Measurements from ENCODE around the gene NEK8.

Gene NEK8

GRCh38 chr17:28728364-28729200 lies at the start of gene NEK8:
Gene NEK8 (plus strand): TSS chr17:28728788. CDS start chr17:28728814, 26 bp downstream.
- peak; percentile 97 to 98 for DNase-seq

DNA sequence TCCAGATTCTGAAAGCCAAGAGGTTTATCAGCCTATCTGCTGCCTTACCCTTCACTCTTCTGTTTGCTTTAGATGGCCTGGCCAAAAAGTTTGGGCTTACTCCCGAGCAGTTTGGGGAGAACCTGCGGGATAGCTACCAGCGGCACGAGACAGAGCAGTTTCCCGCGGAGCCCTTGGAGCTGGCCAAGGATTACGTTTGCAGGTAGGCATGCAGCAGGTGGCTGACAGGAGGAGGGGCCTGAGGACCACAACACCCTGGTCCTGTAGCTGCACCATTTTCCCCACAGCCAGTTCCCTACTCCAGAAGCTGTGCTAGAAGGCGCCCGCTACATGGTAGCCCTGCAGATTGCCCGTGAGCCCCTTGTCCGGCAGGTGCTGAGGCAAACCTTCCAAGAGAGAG lies 45.9 kb upstream of the NEK8 start:
- DNase-seq = no peak

DNA sequence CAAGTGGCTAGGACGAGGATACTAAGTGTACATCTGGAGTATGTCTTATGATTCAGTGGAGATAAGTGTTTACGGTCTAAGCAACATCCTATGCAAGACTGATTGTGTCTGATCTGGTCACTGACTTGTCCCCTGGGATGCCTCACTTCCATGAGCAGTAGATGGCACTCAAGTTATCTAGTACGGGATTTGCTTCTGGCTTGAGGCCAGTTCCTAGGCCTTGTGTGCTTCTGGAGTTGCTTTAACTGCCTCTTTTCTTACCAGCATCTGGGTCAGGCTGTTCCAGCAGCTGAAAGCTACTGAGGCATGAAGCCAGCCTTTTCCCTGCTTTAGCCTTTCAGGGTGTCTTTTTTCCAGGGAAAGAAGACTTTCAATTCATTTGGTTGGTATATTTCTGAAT lies 43.6 kb upstream of the NEK8 start:
- no peak for DNase-seq

DNA sequence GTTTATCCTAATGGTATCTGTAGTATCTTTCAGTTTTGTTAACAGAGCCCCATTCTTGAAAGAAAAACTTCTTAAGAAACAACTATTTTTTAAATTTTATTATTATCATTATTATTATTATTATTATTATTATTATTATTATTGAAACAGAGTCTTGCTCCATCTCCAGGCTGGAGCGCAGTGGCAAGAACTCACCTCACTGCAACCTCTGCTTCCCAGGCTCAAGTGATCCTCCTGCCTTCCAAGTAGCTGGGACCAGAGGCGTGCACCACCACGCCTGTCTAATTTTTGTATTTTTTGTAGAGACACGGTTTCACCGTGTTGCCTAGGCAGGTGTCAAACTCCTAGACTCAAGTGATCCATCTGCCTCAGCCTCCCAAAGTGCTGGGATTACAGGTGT lies 43.2 kb upstream of the NEK8 start:
- no peak for DNase-seq

DNA sequence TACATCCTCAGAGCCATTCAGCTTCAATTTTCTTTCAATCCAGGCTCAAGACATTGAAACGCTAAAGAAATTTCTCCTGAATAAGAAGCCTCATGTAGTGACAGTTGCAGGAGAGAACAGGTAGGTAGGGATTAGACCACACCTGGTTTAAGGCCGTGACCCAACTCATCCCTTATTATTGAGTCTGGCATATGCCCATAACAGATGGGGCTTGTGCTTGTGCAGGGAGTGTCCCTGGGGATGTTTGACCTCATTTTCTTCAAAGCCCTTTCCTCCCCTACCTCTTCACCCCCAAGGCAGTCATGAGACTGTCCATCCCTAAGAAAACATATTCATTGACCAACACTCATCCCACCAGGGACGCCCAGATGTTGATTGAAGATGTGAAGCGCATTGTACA lies 42.3 kb upstream of the NEK8 start:
- no peak for DNase-seq

GRCh38 chr17:28688481-28688880 lies 40.1 kb upstream of the NEK8 start:
- DNase-seq = no peak

GRCh38 chr17:28689011-28689410 lies 39.6 kb upstream of the NEK8 start:
- no peak for DNase-seq

GRCh38 chr17:28693869-28694268 lies 34.7 kb upstream of the NEK8 start:
- DNase-seq = no peak

DNA sequence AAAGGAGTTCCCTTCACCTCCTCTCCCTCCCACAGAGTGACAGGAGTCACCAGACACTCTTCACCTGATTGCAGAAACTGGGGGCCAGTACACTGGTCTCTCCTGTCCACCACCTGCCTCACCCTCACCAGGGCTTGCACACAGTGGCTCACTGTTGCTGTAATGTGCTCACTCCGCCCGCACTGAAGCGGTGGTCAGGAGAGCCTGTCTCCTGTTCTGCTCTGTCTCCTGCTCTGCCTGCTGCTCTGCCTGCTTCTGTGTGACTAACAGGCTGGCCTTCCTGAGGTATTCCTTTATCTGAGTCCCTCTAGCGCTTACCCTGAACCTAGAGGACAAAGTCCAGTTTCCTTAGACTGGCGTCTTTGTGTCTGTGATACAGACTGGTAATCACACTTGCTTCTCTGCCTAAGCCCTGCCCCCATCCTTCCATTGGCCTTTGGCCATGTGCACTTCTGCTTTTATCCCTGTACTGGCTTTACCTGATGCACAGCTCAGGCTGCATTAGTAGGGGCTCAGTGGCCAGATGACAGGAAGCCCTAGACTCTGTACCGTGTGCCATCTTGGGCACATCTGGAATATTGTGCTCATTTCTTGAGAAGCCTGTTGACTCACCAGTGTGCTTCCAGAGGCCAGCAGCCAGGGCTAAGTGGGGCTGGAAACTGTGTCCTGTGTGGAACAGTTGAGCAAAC lies 30.2 kb upstream of the NEK8 start:
- DNase-seq = no peak

DNA sequence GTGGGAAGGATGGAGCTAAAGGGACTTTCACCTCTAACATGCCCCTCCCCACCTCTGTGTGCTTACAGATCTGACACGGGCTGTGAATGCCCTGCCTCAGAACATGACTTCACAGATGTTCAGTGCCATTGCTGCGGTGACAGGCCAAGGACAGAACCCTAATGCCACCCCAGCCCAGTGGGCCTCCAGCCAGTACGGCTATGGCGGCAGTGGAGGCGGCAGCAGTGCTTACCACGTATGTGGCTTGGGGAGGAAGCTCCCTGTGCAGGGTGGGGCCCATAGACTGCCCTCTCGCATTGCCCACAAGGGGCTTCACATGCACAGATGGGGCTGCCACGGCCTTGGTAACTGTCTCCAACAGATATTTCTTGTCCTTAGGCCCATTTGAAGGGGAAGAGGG lies 28.3 kb upstream of the NEK8 start:
- DNase-seq = no peak

- no peak for DNase-seq
Measured at GRCh38 chr17:28700830-28701492, 27.6 kb upstream of the NEK8 start.

DNA sequence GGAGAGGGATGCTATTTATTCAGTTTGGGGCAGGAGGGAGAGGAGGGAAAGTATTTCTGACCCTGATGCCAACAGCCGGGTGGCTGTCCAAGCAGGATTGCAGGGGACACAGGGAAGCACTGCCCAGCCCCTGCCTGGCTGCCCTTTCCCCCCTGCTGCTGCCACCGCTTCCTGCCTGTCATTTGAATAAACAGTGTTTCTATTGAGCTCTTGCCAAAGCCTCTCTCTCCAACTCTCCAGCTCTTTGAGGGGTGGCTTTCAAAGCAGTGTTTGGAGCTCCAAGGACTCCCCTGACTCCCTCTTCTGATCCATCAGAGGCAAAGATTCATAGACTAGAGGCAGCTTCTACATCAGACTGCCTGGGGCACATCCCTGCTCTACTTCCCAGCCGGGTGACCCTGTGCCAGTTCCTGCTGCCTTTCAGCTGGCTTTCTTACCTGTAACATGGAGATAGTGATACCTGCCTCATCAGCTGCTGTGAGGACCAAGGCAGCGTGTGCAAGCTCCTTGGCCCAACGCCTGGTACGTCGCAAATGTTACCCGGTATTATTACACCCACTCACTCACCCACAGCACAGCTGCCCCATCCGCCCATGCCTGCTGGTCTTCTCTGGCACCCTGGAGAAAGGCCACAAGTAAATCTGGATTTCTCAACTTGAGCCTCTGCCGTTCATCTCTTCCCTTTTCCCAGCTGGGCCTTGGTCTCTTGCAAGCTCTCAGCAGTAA lies 26.4 kb upstream of the NEK8 start:
- no peak for DNase-seq

- DNase-seq = no peak
Measured at GRCh38 chr17:28702752-28703150, 25.8 kb upstream of the NEK8 start.

- no peak for DNase-seq
Measured at GRCh38 chr17:28703552-28704218, 24.9 kb upstream of the NEK8 start.

DNA sequence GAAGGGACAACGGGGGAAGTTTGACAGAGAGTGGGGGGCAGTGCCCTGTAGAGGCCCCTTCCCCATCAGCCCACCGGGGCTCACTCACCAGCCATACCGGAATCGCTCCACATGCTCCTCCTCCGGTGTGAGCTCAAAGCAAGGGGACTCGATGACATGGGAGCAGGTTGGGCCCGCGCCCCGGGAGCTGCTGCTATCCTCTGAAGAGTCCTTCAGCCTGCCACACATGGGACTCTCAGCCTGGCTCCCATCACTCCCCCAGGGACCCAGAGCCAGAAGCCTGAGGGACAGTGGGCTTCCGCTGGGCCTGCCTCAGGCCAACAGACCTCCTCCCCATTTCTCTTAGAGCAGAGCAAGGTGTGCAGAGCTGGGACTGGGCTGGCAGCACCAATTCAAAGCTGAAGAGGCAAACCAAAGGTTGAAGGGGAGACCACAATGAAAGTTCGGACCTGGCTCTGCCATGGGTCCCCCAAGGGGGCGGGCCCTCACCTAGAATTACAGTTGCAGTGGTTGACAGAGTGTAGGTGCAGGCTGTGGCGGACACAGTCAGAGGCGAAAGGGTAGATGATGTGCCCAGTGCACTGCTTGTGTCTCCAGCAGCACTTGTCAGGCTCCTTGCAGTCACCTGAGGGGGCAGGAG lies 24.2 kb upstream of the NEK8 start:
- DNase-seq = no peak

- DNase-seq = no peak
Measured at GRCh38 chr17:28705074-28705659, 23.4 kb upstream of the NEK8 start.

DNA sequence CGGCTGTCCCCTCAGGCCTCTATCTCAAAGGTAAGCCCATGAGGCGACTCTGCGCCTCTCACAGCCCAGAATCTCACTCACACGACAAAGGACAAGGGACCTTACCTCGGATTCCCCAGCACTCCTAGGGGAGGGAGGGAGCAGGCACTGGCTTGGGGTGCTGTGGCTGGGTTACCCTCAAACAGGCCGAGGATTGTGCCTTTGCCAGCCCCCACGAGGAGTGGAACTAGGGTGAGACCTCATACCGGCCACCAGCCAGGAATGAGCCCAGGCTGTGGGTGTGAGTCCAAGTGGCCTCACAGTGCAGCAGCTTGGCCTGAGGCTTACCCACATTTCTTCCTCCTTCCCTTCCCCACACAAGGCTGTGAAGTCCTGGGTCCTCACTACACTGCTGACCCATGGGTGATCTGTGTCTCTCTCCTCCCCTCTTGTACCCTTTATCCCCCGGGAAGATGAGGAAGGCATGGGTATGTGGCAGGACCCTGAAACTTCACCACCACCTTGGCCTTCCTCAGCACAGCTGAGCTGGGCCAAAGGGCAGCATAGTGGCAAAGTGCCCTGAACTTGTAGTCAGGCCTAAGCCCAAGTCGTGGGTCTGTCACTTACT lies 22.8 kb upstream of the NEK8 start:
- no peak for DNase-seq

DNA sequence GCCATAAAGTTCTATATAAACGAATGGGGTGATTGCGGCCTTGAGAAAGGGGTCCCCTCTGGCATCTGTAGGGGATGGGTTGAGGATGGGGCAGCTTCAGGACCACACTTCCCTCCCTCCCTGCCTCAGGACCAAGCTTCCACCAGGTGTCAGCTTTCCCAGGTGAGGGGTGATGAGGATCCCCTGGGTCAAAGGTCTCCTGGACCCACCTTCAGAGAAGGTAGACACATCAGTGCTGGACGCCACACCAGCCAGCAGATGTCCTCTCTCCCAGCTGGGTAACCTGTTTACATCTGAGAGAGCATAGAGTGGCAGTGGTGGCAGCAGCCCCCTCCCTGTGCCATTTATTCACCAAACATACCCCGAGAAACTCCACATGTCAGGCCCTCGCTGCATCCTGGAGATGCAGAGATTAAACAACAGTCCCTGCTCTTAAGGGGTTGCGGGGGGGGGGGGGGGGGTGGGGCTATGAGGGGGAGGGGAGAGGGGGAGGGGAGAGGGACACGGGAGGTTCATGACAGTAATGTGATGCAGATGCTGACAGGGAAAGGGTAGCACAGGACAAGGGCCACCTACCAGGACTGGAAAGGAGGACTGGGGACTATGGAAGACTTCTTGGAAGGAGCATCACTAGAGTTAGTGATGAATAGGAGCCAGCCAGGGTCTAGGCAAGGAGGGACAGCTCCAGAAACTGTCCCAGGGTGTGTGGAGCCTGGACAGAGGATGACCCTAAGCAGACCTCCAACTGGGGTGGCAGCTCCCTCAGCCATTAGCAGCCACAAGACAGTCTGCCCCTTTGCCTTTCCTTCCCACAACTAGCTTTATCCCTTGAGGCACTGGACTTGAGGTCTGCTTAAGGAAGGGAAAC lies 21.9 kb upstream of the NEK8 start:
- no peak for DNase-seq

- DNase-seq = no peak
Measured at GRCh38 chr17:28707339-28707720, 21.3 kb upstream of the NEK8 start.

Measured in activated CD4-positive, alpha-beta T cell treated with anti-CD3 and anti-CD28 coated beads for 4 hours (primary cell).